ENCODE results near the gene ENOX2. TPM values are rescaled to one million over a fixed set of nuclear protein-coding genes. Genes with fewer than 3 reads are reported as not detected.

The ENOX2 gene
- total RNA-seq, 1 donor from 2014 or later, result 12.2 TPM

GRCh38 chrX:130885996-130886395 is 17.0 kb downstream of the ENOX2 start:
- no peak overlapping the region for H3K27ac ChIP-seq
- no peaks in the 10 kb centered on the region for H3K27me3 ChIP-seq
- no peaks in the 10 kb centered on the region for H3K4me1 ChIP-seq
- intact Hi-C loops (cut with DNase I), result no loop called here
- TF ChIP-seq CTCF (IDR thresholded peaks at IDR 0.05), result no peak
- H3K9me3 ChIP-seq, result no peaks in the 10 kb centered on the region
- DNase-seq, result no peak
- H3K36me3 ChIP-seq, result no peaks in the 10 kb centered on the region
- ATAC-seq, result no peak
- H3K4me3 ChIP-seq, result no peak overlapping the region

- DNase-seq (no peak), ATAC-seq (no peak)
- H3K27me3 ChIP-seq, result no peaks in the 10 kb centered on the region
- H3K27ac ChIP-seq, result no peak overlapping the region
- intact Hi-C loops (cut with DNase I), result no loop called here
- TF ChIP-seq CTCF (IDR thresholded peaks at IDR 0.05), result no peak
- no peaks in the 10 kb centered on the region for H3K36me3 ChIP-seq
- H3K4me3 ChIP-seq, result no peak overlapping the region
- no peaks in the 10 kb centered on the region for H3K4me1 ChIP-seq
- no peaks in the 10 kb centered on the region for H3K9me3 ChIP-seq
Measured at GRCh38 chrX:130885508-130885907, 17.5 kb downstream of the ENOX2 start.

- H3K27me3 ChIP-seq, result no peaks in the 10 kb centered on the region
- ATAC-seq (no peak), DNase-seq (no peak)
- H3K4me3 ChIP-seq, result no peak overlapping the region
- TF ChIP-seq CTCF (IDR thresholded peaks at IDR 0.05), result no peak
- H3K36me3 ChIP-seq, result no peaks in the 10 kb centered on the region
- no peaks in the 10 kb centered on the region for H3K4me1 ChIP-seq
- intact Hi-C loops (cut with DNase I), result no loop called here
- H3K27ac ChIP-seq, result no peak overlapping the region
- H3K9me3 ChIP-seq, result no peaks in the 10 kb centered on the region
Measured at GRCh38 chrX:130884627-130885026, 18.4 kb downstream of the ENOX2 start.

GRCh38 chrX:130879869-130880268 is 23.1 kb downstream of the ENOX2 start:
- H3K27ac ChIP-seq, result no peak overlapping the region

GRCh38 chrX:130878350-130879341 is 24.4 kb downstream of the ENOX2 start:
- Histone ChIP-seq H3K9me3 (no peaks in the 10 kb centered on the region), H3K4me1 (peaks cover 9% of the 10 kb centered on the region), H3K27ac (no peak overlapping the region), H3K27me3 (no peaks in the 10 kb centered on the region), H3K36me3 (no peaks in the 10 kb centered on the region), H3K4me3 (no peak overlapping the region)
- ATAC-seq (peak; percentile 41), DNase-seq (no peak)
- intact Hi-C loops (cut with DNase I), result no loop called here
- TF ChIP-seq CTCF (IDR thresholded peaks at IDR 0.05), result no peak

More at GRCh38 chrX:130879869-130880268, 23.1 kb downstream of the ENOX2 start:
- DNase-seq (no peak), ATAC-seq (no peak)
- H3K9me3 ChIP-seq, result no peaks in the 10 kb centered on the region
- no peaks in the 10 kb centered on the region for H3K36me3 ChIP-seq
- no peaks in the 10 kb centered on the region for H3K27me3 ChIP-seq
- no peak overlapping the region for H3K4me3 ChIP-seq
- intact Hi-C loops (cut with DNase I), result no loop called here
- no peak for TF ChIP-seq CTCF (IDR thresholded peaks at IDR 0.05)
- H3K4me1 ChIP-seq, result peaks cover 9% of the 10 kb centered on the region
